Measurements from ENCODE around the gene KLK15. TPM values are rescaled to one million over a fixed set of nuclear protein-coding genes. Genes with fewer than 3 reads are reported as not detected.

The KLK15 gene, protein sequence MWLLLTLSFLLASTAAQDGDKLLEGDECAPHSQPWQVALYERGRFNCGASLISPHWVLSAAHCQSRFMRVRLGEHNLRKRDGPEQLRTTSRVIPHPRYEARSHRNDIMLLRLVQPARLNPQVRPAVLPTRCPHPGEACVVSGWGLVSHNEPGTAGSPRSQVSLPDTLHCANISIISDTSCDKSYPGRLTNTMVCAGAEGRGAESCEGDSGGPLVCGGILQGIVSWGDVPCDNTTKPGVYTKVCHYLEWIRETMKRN
- not detected in 2 replicates for total RNA-seq

DNA sequence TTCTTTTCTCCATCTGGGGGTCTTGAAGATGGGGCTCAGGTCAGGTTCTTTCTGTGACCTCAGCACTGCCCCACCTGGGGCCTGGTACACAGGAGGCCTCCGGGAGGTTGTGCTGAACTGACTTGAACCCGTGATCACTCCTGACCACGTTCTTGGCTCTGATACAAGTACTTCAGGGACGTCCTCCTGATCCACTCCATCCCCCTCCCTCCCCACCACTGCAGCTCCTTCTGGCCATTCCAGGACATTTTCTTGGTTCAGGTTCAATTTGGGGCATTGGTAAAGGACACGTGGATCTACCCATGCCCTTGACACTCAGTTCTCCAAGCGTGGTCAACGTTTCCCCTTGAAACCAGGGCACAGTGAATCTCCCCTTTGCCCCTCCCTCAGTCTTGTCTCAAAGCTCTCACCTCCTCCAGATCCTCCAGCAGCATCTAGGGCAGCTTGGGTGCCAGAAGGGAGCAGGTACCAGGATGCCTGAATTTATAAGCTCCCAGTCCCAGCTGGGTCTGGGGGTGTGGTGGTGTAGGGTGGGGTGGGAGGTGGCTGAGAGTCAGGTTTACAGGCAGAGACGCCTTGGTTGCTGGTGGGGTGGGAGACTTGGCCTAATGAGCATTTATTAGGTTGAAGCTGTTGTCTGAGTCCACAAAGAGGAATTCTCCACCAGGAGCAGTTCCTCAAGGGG is at the start of gene KLK15:
Gene KLK15 (minus strand): TSS at position 458 of the 685 bp plus-strand sequence. CDS start 2,082 bp downstream, outside the sequence.

DNA sequence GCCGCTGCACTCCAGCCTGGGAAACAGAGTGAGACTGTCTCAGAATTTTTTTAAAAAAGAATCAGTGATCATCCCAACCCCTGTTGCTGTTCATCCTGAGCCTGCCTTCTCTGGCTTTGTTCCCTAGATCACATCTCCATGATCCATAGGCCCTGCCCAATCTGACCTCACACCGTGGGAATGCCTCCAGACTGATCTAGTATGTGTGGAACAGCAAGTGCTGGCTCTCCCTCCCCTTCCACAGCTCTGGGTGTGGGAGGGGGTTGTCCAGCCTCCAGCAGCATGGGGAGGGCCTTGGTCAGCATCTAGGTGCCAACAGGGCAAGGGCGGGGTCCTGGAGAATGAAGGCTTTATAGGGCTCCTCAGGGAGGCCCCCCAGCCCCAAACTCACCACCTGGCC is 39.7 kb upstream of the KLK15 start, which contains the start of gene KLK2:
Gene KLK2 (plus strand): TSS at position 384 of the 400 bp plus-strand sequence. CDS start 35 bp downstream, outside the sequence.

DNA sequence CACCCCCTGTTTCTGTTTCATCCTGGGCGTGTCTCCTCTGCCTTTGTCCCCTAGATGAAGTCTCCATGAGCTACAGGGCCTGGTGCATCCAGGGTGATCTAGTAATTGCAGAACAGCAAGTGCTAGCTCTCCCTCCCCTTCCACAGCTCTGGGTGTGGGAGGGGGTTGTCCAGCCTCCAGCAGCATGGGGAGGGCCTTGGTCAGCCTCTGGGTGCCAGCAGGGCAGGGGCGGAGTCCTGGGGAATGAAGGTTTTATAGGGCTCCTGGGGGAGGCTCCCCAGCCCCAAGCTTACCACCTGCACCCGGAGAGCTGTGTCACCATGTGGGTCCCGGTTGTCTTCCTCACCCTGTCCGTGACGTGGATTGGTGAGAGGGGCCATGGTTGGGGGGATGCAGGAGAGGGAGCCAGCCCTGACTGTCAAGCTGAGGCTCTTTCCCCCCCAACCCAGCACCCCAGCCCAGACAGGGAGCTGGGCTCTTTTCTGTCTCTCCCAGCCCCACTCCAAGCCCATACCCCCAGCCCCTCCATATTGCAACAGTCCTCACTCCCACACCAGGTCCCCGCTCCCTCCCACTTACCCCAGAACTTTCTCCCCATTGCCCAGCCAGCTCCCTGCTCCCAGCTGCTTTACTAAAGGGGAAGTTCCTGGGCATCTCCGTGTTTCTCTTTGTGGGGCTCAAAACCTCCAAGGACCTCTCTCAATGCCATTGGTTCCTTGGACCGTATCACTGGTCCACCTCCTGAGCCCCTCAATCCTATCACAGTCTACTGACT is 21.4 kb upstream of the KLK15 start, which contains the start of gene KLK3:
Gene KLK3 (plus strand): TSS at position 280 of the 775 bp plus-strand sequence. CDS start 41 bp downstream, at position 321.

DNA sequence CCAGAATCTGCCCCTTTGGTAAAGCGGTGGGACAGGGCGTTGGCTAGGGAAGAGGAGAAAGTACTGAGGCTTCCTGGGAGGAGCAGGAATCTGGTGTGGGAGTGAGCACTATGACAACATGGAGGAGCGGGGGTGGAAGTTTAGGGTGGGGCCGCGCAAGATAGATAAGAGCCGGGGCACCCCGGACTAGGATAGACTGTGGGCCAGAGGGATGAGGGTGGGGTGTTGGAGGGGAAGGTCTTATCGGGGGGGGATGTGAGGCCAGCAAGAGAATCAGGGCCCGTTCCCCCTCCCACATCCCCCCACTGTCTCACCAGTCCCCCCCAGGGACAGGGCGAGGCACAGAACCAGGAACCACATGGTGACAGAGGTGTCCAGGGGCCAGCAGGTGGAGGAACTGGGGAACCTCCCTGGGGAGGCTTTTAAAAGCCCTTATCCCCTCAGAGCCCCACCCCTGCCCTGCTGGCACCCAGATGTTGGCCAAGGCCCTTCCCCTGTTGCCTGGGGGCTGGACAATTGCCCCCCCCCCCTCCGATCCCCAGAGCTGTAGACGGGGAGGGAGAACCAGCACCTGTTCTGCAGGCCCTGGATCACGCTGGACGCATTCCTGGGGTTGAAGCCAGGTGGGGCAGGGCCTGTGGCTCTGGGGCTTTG is 9.9 kb downstream of the KLK15 start, which contains the start of gene KLK1:
Gene KLK1 (minus strand): TSS at position 399 of the 654 bp plus-strand sequence. CDS start 39 bp downstream, at position 360.

DNA sequence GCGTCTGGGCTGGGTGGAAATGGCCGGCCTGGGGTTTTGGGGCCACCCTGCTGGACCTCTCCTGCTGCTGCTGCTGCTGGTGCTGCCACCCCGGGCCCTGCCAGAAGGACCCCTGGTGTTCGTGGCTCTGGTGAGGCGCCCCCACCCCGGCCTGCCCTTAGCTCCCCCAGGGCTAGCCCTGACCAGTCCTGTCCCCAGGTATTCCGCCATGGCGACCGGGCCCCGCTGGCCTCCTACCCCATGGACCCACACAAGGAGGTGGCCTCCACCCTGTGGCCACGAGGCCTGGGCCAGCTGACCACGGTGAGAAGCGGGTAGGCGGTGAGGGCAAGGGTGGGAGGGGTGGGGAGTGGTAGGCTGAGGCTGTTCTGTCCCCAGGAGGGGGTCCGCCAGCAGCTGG is 43.0 kb downstream of the KLK15 start, which contains the start of gene ACP4:
Gene ACP4 (plus strand): TSS at position 20 of the 400 bp plus-strand sequence. CDS start 0 bp downstream, at position 20.

Other genes starting within 250 kb of the KLK15 start
- 0.05 and 0.19 TPM in 2 replicates for gene SYT3, start 193.7 kb downstream of the KLK15 start, total RNA-seq
- not detected in 2 replicates for gene C19orf81, start 184.1 kb downstream of the KLK15 start, total RNA-seq
- 1.1 and 4.7 TPM in 2 replicates for gene SHANK1, start 113.8 kb downstream of the KLK15 start, total RNA-seq
- gene CLEC11A, start 110.2 kb downstream of the KLK15 start, total RNA-seq, result 288 and 306 TPM in 2 replicates
- not detected in 2 replicates for gene GPR32, start 63.1 kb downstream of the KLK15 start, total RNA-seq
- not detected in 2 replicates for gene ACP4, start 43.2 kb downstream of the KLK15 start, total RNA-seq
- not detected in 2 replicates for gene KLK1, start 9.8 kb downstream of the KLK15 start, total RNA-seq
- gene KLK3, start 21.3 kb upstream of the KLK15 start, total RNA-seq, result not detected in 2 replicates
- not detected in 2 replicates for gene KLK2, start 39.9 kb upstream of the KLK15 start, total RNA-seq
- not detected in 2 replicates for gene KLK4, start 77.8 kb upstream of the KLK15 start, total RNA-seq
- not detected in 2 replicates for gene KLK5, start 119.5 kb upstream of the KLK15 start, total RNA-seq
- not detected in 2 replicates for gene KLK6, start 136.0 kb upstream of the KLK15 start, total RNA-seq
- not detected in 2 replicates for gene KLK7, start 150.3 kb upstream of the KLK15 start, total RNA-seq
- gene KLK8, start 168.0 kb upstream of the KLK15 start, total RNA-seq, result not detected in 2 replicates
- gene KLK10, start 186.1 kb upstream of the KLK15 start, total RNA-seq, result 1.8 TPM in 1 of 2 replicates, not detected in the other
- not detected in 2 replicates for gene KLK11, start 193.0 kb upstream of the KLK15 start, total RNA-seq
- gene KLK12, start 201.4 kb upstream of the KLK15 start, total RNA-seq, result not detected in 2 replicates
- gene KLK13, start 231.5 kb upstream of the KLK15 start, total RNA-seq, result 0.19 TPM in 1 of 2 replicates, not detected in the other
- gene KLK14, start 249.3 kb upstream of the KLK15 start, total RNA-seq, result not detected in 2 replicates

Measured in cardiac ventricle fibroblast (primary cell).